COR-L47 (cell line): ENCODE measurements around the gene PKMYT1.
"Not testable (repeated sequence)": the region's sequence is repeated elsewhere in the genome, so short reads cannot be mapped to it uniquely, and the experiment has no call there.

Source experiments
- DNase-seq: peaks from one replicate; lab custom pipeline; 2025; lab: John Stamatoyannopoulos, UW

PKMYT1 gene

GRCh38 chr16:2959206-2959605, 21.0 kb downstream of the PKMYT1 start:
- DNase-seq: no peak

- DNase-seq: no peak
Observed at GRCh38 chr16:2956579-2956956, 23.7 kb downstream of the PKMYT1 start.

- no peak for DNase-seq
Observed at GRCh38 chr16:2955779-2956578, 24.3 kb downstream of the PKMYT1 start.

- no peak for DNase-seq
Observed at GRCh38 chr16:2955438-2955778, 24.8 kb downstream of the PKMYT1 start.

- DNase-seq: peak; percentile 45
Observed at GRCh38 chr16:2954656-2955381, 25.4 kb downstream of the PKMYT1 start.

- no peak for DNase-seq
Observed at GRCh38 chr16:2953706-2954627, 26.3 kb downstream of the PKMYT1 start.

GRCh38 chr16:2952679-2953078, 27.6 kb downstream of the PKMYT1 start:
- peak; percentile 89 for DNase-seq

GRCh38 chr16:2950773-2951172, 29.5 kb downstream of the PKMYT1 start:
- no peak for DNase-seq

GRCh38 chr16:2950353-2950724, 29.9 kb downstream of the PKMYT1 start:
- DNase-seq: no peak

- no peak for DNase-seq
Observed at GRCh38 chr16:2949705-2950352, 30.4 kb downstream of the PKMYT1 start.

GRCh38 chr16:2948807-2949704, 31.2 kb downstream of the PKMYT1 start:
- no peak for DNase-seq

GRCh38 chr16:2946649-2947048, 33.6 kb downstream of the PKMYT1 start:
- DNase-seq: no peak

GRCh38 chr16:2943716-2944115, 36.5 kb downstream of the PKMYT1 start:
- DNase-seq: not testable (repeated sequence)

GRCh38 chr16:2942045-2942444, 38.2 kb downstream of the PKMYT1 start:
- no peak for DNase-seq

- no peak for DNase-seq
Observed at GRCh38 chr16:2939968-2940367, 40.3 kb downstream of the PKMYT1 start.

GRCh38 chr16:2938206-2938605, 42.0 kb downstream of the PKMYT1 start:
- no peak for DNase-seq

GRCh38 chr16:2937170-2937569, 43.1 kb downstream of the PKMYT1 start:
- no peak for DNase-seq

- DNase-seq: no peak
Observed at GRCh38 chr16:2936436-2937011, 43.7 kb downstream of the PKMYT1 start.

- DNase-seq: no peak
Observed at GRCh38 chr16:2934450-2934849, 45.8 kb downstream of the PKMYT1 start.

- DNase-seq: no peak
Observed at GRCh38 chr16:2933701-2934100, 46.5 kb downstream of the PKMYT1 start.

- no peak for DNase-seq
Observed at GRCh38 chr16:2933136-2933535, 47.1 kb downstream of the PKMYT1 start.
